HG02759 (cell line): ENCODE measurements around the gene CPA1.

Source experiments
- ATAC-seq: cut with Tn5 transposase; IDR thresholded peaks from one replicate; pipeline ENCODE4 v1.9.1; 2021; ENCODE audit warnings: mild to moderate bottlenecking, moderate library complexity; ENCODE audit not compliant: unreplicated experiment

Gene CPA1

DNA sequence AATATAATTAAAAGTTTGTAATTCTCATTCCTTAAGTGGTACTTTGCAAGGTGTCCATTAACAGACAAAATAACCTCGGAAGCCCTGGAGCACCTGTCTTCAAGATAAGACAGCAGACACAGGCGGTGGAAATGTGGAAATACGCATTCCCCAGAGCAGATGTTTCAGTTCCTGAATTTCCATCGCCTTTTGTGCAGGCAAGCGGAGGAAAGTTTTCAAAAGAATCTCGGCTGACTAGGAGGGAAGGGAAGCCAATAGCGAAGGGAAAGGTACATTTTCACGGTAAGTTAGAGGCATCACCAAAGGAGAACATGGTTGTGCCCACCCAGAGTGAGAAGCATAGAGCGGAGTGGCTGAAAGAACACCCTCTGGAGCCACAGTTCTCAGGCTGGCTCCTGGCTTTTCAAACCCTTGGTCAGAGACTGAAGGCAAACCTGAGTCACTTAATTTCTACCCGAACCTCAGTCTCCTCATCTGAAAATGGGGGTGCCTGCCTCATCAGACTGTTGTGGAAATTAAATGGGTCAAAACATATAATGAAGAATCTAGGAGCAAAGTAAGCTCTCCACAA is 13.6 kb downstream of the CPA1 start:
- ATAC-seq = no peak

GRCh38 chr7:130394421-130395195 is 14.3 kb downstream of the CPA1 start:
- no peak for ATAC-seq

- no peak for ATAC-seq
Observed at GRCh38 chr7:130395421-130395820, 15.1 kb downstream of the CPA1 start.

- ATAC-seq = no peak
Observed at GRCh38 chr7:130396109-130396508, 15.8 kb downstream of the CPA1 start.

DNA sequence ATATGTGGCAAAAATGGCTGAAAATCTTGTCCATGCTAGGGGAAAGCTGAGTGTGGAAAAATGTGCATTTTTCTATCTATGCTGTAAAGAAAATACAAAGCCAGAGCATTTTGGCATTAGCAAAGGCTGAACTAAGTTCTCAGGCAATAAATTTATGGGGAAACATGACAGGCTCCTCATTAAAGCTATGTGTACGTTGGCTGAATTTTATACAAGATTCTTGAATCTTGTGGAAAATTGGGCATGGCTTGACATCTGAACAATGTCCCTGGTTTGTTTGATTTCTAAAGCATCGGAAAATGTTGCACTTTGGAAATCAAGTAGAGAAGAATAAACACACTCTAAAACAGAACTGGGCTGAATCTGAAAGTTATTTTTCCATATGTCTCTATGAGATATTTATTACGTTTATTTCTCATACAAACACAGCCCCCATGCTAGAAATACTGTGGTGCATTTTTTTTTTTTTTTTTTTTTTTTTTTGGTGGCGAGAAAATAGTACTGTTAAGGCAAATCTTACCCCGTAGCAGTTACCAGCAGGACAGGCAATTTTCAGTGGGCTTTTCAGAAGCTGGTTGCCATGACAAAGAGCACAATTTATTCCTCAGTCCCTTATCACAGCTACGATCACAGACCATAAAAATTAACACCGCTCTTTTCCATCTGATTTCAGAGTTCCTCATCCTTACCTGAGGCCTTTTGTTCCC is 16.9 kb downstream of the CPA1 start:
- ATAC-seq = no peak

GRCh38 chr7:130397758-130398073 is 17.4 kb downstream of the CPA1 start:
- no peak for ATAC-seq

GRCh38 chr7:130398526-130399090 is 18.3 kb downstream of the CPA1 start:
- ATAC-seq = no peak

- ATAC-seq = no peak
Observed at GRCh38 chr7:130400120-130400572, 19.9 kb downstream of the CPA1 start.

GRCh38 chr7:130401101-130401500 is 20.8 kb downstream of the CPA1 start:
- ATAC-seq = no peak

DNA sequence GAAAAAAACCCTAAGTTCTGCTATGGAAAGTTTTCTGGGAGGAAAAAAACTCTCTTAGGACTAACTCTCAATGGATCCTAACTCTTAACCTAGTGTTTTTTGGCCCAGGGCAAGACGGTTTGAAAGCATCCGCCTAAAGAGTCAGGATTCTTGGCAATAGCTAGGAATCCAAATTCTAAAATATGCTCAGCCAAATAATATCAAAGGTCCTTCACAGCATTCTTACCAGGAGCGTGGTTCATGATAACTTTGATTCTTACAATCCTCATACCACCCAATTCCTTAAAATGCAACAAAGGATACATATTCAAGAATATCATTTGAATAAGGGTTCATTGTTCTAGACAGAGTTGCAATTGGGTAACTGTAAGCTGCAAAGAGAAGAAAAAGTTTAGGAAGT is 21.3 kb downstream of the CPA1 start:
- ATAC-seq = no peak

GRCh38 chr7:130405003-130405402 is 24.7 kb downstream of the CPA1 start:
- no peak for ATAC-seq

DNA sequence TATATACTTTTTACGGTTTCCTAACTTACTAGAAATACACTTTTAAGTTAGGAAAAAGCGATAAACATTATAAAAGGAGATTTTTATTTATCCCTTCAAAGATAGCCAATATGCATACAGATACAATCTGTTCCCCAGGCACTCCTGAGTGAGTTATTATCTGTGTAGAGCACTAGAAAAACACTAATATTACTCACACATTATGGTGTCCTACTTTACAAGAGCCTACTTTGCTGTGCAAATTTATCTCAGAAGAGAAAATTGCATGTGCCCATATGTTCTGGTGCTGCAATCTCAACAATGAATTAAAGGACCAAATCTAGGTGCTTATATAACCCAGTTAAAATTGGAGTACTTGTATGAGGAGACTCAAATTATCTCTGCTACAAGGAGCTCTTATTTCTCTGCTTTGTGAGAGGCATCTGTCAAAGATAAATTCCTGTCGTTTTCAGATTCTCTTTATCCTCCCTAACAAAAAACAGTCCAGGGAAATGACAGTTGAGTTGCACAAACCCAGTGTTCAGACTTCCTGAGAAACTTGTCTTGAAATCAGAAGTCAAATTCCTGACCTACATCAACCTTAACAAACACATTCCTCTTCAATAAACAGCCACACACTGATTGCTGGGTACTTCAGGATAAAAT is 28.9 kb downstream of the CPA1 start:
- no peak for ATAC-seq

- no peak for ATAC-seq
Observed at GRCh38 chr7:130409712-130410072, 29.4 kb downstream of the CPA1 start.

- ATAC-seq = no peak
Observed at GRCh38 chr7:130410868-130411541, 30.7 kb downstream of the CPA1 start.

GRCh38 chr7:130413201-130413600 is 32.9 kb downstream of the CPA1 start:
- ATAC-seq = no peak

DNA sequence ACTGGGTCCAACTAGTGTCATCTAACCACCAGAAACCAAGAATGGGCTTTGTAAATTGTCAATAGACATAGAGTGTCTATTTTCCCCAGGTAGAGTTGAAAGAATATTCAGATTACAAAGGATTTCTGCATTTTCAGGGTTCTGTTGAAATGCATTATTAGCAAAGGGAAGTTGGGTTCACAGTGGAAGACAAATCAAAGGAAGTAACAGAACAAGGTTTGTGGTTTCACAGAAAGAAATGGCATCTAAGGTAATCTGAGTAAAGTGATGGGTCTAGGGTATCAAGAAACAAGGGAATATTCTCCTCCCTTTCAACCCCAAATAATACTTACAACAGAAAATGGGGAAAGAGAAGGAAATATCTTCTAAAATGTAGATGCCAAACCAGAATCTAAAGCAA is 34.7 kb downstream of the CPA1 start:
- ATAC-seq = no peak

- no peak for ATAC-seq
Observed at GRCh38 chr7:130417213-130417612, 36.9 kb downstream of the CPA1 start.

DNA sequence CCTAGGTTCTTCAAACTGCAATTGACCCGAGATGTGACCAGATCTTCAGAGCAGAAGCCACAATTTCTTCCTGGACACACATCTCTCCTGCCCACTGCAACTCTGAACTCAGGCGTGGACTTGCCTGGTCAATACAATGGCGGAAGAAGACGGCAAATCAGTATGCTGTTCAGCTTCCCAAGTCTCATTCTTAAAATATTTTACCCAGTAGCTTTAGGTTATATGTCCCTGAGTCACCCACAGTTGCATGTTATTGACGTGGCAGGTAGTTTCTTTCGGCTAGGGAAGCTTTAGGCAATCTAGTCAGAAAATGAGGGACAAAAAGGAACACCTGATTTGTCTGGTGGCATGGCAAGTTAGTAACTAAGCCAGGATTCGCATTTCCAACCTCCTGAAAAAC is 38.0 kb downstream of the CPA1 start:
- no peak for ATAC-seq

DNA sequence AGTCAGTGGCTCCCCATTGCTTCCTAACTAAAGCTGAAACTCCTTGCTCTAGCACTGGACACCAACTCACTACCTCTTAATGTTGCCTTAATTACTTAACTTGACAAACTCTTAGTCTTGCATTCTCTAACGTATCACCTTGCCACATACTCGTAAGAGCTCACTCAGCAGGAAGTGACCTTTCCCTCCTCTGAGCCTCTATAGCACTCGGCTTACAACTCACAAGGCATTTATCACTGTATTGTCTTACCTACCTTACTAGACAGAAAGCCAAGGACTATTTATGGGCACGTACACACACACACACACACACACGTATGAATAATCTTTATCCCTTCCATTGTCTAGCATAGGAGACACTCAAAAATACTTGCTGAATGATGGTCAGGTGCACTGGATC is 39.4 kb downstream of the CPA1 start:
- no peak for ATAC-seq

- ATAC-seq = no peak
Observed at GRCh38 chr7:130420943-130421578, 40.8 kb downstream of the CPA1 start.
